ENCODE measurements around the gene SLC7A1. TPM values are rescaled to one million over a fixed set of nuclear protein-coding genes. Genes with fewer than 3 reads are reported as not detected.

The SLC7A1 gene
- total RNA-seq, 2 experiments from 2014 or later, result 39.5 to 141 TPM

DNA sequence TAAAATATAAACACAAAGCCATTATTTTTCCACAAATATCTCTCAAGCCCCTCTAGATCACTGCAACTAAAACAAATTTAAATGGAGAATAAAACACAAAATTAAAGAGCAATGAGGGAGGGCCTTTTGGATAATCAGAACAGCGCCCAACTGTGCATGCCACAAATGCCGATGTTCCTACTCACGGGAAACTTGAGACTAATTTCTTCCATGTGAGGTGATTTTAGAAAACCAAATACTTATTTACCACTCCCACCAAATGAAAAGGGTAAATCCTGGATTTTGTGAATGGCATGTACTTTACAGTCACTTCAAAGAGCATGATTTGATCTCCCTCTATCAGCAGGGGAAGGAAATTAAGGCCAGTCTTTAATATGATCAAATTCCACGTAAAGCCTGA is 74.8 kb downstream of the SLC7A1 start:
- intact Hi-C loops (cut with micrococcal nuclease; ENCODE audit: unreplicated experiment), result no loop called here
- TF ChIP-seq, protein P1, sequence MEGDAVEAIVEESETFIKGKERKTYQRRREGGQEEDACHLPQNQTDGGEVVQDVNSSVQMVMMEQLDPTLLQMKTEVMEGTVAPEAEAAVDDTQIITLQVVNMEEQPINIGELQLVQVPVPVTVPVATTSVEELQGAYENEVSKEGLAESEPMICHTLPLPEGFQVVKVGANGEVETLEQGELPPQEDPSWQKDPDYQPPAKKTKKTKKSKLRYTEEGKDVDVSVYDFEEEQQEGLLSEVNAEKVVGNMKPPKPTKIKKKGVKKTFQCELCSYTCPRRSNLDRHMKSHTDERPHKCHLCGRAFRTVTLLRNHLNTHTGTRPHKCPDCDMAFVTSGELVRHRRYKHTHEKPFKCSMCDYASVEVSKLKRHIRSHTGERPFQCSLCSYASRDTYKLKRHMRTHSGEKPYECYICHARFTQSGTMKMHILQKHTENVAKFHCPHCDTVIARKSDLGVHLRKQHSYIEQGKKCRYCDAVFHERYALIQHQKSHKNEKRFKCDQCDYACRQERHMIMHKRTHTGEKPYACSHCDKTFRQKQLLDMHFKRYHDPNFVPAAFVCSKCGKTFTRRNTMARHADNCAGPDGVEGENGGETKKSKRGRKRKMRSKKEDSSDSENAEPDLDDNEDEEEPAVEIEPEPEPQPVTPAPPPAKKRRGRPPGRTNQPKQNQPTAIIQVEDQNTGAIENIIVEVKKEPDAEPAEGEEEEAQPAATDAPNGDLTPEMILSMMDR (conservative IDR thresholded peaks at IDR 0.05; ENCODE audit: low read length), result no peak
- TF ChIP-seq EZH2phosphoT487 (IDR thresholded peaks at IDR 0.05; ENCODE audit: borderline replicate concordance, low read depth, low read length), result no peak
- CTCF ChIA-PET (ENCODE audit: unreplicated experiment), result no interaction called here
- H3K9me3 ChIP-seq (ENCODE audit: low read length), result no peaks in the 10 kb centered on the region
- POLR2A ChIA-PET, result interaction anchor here (0.5 kb wide), 1 partner anchor 72 kb away, joined by 3 read pairs; no protein-coding TSS in a partner anchor
- no peaks in the 10 kb centered on the region for H3K4me1 ChIP-seq (ENCODE audit: insufficient read depth, low read length, poor library complexity, severe bottlenecking)
- H3K79me2 ChIP-seq (ENCODE audit: insufficient read depth, low read depth, low read length), result no peaks in the 10 kb centered on the region
- no TSS peak for BruUV-seq (replicated peaks)
- no peaks in the 10 kb centered on the region for H4K20me1 ChIP-seq (ENCODE audit: insufficient read depth, low read length)
- H3K9me2 ChIP-seq (ENCODE audit: insufficient read depth, low read length), result no peaks in the 10 kb centered on the region
- DNase-seq (ENCODE audit: low spot score), result no peak
- H3K4me2 ChIP-seq (ENCODE audit: low read length), result no peak overlapping the region
- no peak overlapping the region for H3K27ac ChIP-seq (ENCODE audit: low read depth, low read length, poor library complexity, severe bottlenecking)
- H3K4me3 ChIP-seq (ENCODE audit: low read depth, low read length, poor library complexity, severe bottlenecking), result no peak overlapping the region
- H3K36me3 ChIP-seq (ENCODE audit: insufficient read depth, low read length), result peaks cover 100% of the 10 kb centered on the region
- H2AFZ ChIP-seq (ENCODE audit: low read length), result no peak overlapping the region

DNA sequence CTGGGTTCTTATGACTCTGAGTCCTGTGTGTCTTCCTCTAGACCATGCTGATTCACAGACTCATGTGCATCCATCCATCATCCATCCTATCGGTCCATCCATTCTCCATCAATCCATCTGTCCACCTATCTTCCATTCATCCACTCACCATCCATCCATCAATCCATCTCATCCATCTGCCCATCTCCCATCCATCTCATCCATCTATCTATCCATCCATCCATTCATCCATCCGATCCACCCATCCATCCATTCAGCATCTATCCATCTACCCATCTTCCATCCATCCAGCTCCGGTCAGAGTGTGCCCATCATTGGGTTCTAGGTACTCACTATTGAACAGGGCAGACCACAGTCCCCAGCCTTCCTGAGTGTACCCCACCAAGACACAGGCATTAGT is 75.6 kb downstream of the SLC7A1 start:
- ChIA-PET POLR2A (interaction anchor here (0.5 to 0.6 kb wide), 2 partner anchors 71 to 261 kb away, joined by 3 read pairs; no protein-coding TSS in a partner anchor), CTCF (ENCODE audit: unreplicated experiment) (no interaction called here)
- Histone ChIP-seq H3K9me3 (ENCODE audit: low read length) (no peaks in the 10 kb centered on the region), H3K79me2 (ENCODE audit: insufficient read depth, low read depth, low read length) (no peaks in the 10 kb centered on the region), H3K4me3 (ENCODE audit: low read depth, low read length, poor library complexity, severe bottlenecking) (no peak overlapping the region), H3K9me2 (ENCODE audit: insufficient read depth, low read length) (no peaks in the 10 kb centered on the region), H3K4me1 (ENCODE audit: insufficient read depth, low read length, poor library complexity, severe bottlenecking) (no peaks in the 10 kb centered on the region), H2AFZ (ENCODE audit: low read length) (no peak overlapping the region), H3K36me3 (ENCODE audit: insufficient read depth, low read length) (peaks cover 100% of the 10 kb centered on the region), H4K20me1 (ENCODE audit: insufficient read depth, low read length) (no peaks in the 10 kb centered on the region), H3K4me2 (ENCODE audit: low read length) (no peak overlapping the region), H3K27ac (ENCODE audit: low read depth, low read length, poor library complexity, severe bottlenecking) (no peak overlapping the region)
- TF ChIP-seq, protein P1 (conservative IDR thresholded peaks at IDR 0.05; ENCODE audit: low read length), result no peak
- no peak for TF ChIP-seq EZH2phosphoT487 (IDR thresholded peaks at IDR 0.05; ENCODE audit: borderline replicate concordance, low read depth, low read length)
- no TSS peak for BruUV-seq (replicated peaks)
- DNase-seq (ENCODE audit: low spot score), result no peak
- intact Hi-C loops (cut with micrococcal nuclease; ENCODE audit: unreplicated experiment), result no loop called here

DNA sequence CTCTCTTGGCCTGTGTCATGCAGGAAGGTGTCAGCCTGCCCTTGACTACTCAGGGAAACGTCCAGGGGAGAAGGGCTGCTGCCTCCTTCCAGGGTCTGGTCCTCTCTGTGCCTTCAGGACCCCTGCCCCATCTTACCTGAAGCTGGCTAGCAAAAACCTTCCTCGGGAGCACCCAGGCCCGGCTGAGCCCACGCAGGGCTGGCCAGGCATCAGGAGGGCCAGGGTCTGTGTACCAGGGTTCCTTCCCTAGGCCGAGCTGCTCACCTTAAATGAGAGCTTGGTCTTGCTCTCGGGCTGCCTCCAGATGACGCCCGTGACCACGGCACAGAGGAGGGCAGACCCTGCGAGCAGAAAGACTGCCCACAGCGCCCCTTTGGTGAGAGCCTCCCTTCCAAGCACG is 78.6 kb downstream of the SLC7A1 start:
- CTCF ChIA-PET (ENCODE audit: unreplicated experiment), result no interaction called here

More for the DNA sequence above, 78.6 kb downstream of the SLC7A1 start:
- H2AFZ ChIP-seq (ENCODE audit: low read length), result no peak overlapping the region
- no peak overlapping the region for H3K4me2 ChIP-seq (ENCODE audit: low read length)
- no peaks in the 10 kb centered on the region for H3K9me2 ChIP-seq (ENCODE audit: insufficient read depth, low read length)
- no peak overlapping the region for H3K27ac ChIP-seq (ENCODE audit: low read depth, low read length, poor library complexity, severe bottlenecking)
- no peaks in the 10 kb centered on the region for H4K20me1 ChIP-seq (ENCODE audit: insufficient read depth, low read length)
- DNase-seq (ENCODE audit: low spot score), result no peak
- TF ChIP-seq, protein P1 (conservative IDR thresholded peaks at IDR 0.05; ENCODE audit: low read length), result no peak
- no peak for TF ChIP-seq EZH2phosphoT487 (IDR thresholded peaks at IDR 0.05; ENCODE audit: borderline replicate concordance, low read depth, low read length)
- H3K36me3 ChIP-seq (ENCODE audit: insufficient read depth, low read length), result peaks cover 100% of the 10 kb centered on the region
- no peaks in the 10 kb centered on the region for H3K79me2 ChIP-seq (ENCODE audit: insufficient read depth, low read depth, low read length)
- H3K4me1 ChIP-seq (ENCODE audit: insufficient read depth, low read length, poor library complexity, severe bottlenecking), result no peaks in the 10 kb centered on the region
- POLR2A ChIA-PET, result no interaction called here
- intact Hi-C loops (cut with micrococcal nuclease; ENCODE audit: unreplicated experiment), result no loop called here
- no TSS peak for BruUV-seq (replicated peaks)
- no peak overlapping the region for H3K4me3 ChIP-seq (ENCODE audit: low read depth, low read length, poor library complexity, severe bottlenecking)
- H3K9me3 ChIP-seq (ENCODE audit: low read length), result no peaks in the 10 kb centered on the region
